HG03342 (cell line): ENCODE data around the gene ALDH3B2.
"Not testable (repeated sequence)": the region's sequence is repeated elsewhere in the genome, so short reads cannot be mapped to it uniquely, and the experiment has no call there.

ENCODE experiments used
- ATAC-seq: cut with Tn5 transposase; IDR thresholded peaks from one replicate; pipeline ENCODE4 v1.9.1; 2021; ENCODE audit warnings: mild to moderate bottlenecking, moderate library complexity; ENCODE audit not compliant: unreplicated experiment

Gene ALDH3B2

GRCh38 chr11:67687986-67688385 lies 13.6 kb upstream of the ALDH3B2 start:
- ATAC-seq, result no peak

DNA sequence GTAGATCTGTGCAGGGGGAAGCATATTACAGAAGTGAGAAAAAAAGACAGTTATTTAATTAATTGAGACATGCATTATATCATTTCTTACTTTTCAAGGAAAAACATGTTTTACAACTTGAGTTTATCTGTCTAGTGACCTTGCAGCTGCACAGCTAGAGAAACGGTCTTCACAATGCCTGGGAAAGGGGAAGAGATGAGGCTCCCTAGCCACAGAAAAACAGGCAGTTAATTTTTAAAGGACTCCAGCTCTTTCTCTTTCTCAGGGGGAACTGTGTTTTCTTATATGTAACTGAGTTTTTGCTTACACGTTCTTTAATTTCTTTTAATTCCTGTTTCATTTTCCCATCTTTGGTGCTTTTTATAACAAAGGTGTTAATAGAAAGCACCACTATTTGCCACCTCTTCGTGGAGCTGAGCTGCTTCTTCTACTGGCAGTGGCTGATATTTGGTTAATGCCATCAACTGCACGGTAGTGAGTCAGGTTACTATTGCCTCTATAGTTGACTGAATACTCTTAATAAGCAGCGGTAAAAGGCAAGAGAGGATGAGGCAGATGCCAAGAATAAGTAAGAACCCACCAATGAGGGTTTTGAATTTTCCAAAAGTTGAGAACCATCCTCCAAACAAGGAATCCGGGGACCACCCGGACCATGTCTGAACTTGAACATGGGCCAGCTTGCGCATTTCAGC lies 11.4 kb upstream of the ALDH3B2 start:
- not testable (repeated sequence) for ATAC-seq

- not testable (repeated sequence) for ATAC-seq
Measured at GRCh38 chr11:67682126-67683034, 8.0 kb upstream of the ALDH3B2 start.

DNA sequence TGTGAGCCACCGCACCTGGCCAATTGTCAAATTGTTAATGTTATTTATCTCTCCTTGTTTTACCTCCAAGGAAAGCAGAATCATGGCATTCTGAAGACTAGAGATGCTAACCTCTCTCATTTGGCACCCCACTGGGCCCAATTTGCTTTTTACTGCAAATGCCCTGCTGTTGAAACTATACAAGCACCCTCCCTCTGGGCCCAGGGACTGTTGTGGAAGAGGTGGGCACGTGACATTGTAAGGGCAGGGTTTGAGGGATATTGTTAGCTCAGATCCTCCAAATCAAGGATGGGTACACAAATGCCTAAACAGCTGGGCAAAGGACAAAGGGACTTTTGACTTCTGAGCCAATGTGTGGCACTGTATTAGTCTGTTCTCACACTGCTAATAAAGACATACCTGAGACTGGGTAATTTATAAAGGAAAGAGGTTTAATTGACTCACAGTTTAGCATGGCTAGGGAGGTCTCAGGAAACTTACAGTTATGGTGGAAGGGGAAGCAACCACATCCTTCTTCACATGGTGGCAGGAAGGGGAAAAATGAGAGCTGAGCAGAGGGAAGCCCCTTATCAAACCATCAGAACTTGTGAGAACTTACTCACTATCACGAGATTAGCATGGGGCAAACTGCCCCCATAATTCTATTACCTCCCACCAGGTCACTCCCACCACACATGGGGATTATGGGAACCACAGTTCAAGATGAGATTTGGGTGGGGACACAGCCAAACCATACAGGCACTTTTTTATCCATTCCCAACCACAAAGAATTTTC lies 6.5 kb upstream of the ALDH3B2 start:
- ATAC-seq, result no peak

DNA sequence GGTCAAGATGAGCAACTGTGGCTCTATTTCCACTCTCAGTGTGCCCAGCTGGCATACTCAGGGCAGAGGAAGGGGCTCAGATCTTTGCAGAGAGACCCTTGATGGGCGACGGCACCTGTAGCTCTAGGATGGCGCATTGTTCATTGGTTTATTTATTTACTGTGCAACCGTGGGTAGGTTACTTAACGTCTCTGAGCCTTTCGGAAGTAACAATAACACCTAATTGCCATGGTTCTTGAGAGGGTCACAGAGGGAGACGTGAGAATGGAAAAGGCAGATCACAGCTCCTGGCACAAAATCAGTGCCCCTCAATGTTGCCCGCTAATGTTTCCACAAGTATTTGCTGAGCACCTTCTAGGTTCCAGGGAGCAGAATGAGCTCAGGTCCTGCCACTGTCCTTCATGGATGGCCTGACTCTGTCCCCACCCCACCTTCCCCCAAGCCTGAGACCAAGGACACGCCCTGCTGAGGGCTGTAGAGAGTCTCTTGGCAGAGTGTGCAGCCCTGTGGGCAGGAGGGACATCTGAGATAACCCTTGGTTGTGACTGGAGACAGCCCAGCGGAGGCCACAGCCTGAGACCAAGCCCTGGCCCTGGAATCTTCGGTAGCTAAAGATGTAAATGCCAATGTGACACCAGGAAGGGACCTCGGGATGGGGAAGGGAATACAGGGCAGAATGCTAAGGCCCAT lies 780 bp upstream of the ALDH3B2 start:
- ATAC-seq, result no peak

DNA sequence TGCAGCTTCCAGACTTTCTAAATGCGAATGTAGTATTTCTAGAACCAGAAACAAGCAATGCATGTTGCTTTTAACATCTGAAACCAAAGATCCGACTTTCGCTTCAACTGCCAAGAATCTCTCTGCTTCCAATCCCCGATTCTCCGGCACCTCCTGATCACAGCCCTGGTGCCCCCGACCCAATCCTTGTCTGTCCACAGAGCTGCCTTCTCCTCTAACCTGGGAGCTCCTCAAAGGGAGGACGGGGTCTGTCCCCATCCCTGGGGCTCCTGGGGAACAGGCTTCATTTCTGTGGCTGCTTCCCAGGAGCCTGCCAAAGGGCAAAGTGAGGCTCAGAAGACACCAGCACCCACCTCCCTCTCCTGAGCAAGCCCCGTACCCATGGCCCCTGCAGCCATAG lies 521 bp downstream of the ALDH3B2 start:
- no peak for ATAC-seq

DNA sequence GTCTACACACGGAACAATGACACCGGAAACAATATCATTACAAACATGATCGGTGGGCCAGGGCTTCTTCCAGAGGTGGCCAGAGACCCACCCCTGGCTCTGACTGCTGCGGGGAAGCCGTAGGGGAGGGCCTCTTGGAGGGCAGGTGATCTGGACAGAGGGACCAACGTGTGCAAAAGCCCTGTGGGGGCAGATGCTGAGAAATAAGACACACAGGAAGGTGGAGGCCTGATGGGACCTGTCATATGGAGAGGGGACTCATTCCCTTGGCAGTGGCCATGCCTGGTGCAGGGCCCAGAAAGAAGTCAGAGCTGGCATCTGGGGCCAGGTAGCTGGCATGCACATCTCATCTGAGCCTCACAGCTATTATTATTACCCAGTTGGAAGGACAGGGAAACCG lies 1.1 kb downstream of the ALDH3B2 start:
- no peak for ATAC-seq

DNA sequence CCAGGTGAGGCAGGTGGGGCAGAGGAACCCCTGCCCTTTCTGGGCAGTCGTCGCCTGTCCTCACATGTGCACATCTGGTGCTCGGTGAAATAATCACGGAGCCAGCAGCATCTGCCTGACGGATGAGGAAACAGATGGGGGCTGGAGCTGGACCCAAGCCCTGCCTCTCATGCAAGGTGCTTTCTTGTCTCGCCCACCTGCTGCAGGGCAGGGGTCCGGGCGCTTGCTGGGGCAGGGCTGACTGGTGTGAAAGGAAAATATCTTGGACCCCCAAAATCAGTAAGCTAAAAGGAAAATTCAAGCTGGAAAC lies 3.3 kb downstream of the ALDH3B2 start:
- no peak for ATAC-seq

- ATAC-seq, result no peak
Measured at GRCh38 chr11:67670316-67671210, 3.9 kb downstream of the ALDH3B2 start.

- ATAC-seq, result no peak
Measured at GRCh38 chr11:67668192-67668551, 6.3 kb downstream of the ALDH3B2 start.

GRCh38 chr11:67667490-67668191 lies 6.8 kb downstream of the ALDH3B2 start:
- ATAC-seq, result no peak

DNA sequence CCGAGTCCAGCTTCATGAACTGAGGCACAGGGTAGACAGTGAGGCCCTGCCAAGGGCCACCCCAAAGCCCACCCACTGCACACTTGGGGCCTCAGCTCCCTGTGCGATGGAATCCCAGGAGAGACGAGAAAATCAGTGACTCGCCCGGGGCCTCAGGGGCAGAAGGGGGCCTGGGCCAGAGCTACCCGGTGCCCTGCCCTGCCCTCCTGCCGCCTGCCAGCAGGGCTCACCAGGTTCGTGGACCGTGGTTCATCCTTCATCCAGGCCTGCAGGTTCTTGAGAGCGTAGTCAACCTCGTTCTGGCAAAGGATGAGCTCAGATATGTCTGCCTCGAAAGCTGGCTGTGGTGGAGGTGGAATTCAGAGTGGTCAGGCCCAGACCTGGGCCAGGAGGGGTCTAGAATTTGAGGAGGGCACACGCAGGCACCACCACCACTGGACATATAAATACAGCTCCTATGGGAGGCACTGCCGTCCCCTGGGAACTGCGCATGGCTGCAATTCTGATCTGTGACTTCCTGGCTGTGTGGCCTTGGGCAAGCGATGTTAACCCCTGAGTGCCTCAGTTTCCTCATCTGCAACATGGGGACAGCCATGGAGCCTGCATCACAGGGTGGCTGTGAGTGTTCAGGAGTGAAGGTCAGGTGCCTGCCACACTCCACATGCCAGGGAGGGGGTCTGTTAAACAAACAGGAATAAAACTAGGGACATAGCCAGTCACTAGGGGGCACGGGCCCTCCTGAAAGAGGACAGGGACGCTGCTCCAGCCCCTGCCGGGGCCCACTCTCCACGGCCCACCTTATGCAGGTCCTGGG lies 7.5 kb downstream of the ALDH3B2 start:
- ATAC-seq, result no peak

DNA sequence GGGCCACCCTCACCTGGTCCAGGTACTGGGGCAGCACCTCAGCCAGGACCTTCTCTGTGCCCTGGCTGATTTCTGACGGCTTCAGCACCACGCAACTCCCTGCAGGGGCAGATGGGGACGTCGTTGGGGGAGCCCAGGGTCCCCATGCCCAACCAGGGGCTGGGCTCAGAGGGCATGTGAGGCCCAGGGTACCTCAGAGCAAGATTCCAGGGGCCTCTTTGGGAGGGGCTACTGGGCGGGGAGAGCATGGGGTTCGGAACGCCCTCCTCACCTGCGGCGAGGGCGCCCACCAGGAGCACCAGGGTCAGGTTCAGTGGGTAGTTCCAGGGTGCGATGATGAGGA lies 8.1 kb downstream of the ALDH3B2 start:
- no peak for ATAC-seq

DNA sequence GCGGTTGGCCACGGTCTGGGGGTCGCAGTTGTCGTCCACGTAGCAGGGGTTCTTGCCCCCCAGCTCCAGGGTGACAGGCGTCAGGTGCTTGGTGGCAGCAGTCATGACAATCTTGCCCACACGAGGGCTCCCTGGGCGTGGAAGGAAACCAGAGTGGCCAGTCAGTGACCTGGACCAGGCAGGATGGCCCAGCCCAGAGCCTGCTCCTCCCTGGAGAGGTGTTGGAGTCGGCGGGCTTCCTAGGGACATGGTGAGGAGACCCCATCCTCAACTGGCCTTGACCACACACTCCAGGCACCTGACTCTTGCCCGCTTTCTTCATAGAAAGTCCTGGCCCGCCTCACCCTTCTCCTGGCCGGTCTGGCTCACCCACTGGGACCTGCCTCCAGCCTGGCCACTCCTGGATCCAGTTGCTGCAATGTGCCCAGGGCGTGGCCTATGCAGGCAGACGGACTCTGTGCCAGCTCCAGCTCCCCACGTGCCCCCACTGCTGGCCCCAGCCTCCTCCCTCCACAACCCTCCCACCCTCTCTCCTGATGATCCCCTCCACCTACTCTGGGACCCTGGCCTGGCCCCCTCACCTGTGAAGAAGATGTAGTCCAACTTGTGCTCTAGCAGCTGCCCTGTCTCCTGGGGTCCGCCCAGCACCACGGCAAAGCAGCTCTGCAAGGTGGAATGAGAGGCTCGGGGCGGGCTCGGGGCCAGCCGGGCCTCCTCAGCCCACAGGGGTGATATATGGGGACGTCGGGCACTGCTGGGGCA lies 8.7 kb downstream of the ALDH3B2 start:
- no peak for ATAC-seq

DNA sequence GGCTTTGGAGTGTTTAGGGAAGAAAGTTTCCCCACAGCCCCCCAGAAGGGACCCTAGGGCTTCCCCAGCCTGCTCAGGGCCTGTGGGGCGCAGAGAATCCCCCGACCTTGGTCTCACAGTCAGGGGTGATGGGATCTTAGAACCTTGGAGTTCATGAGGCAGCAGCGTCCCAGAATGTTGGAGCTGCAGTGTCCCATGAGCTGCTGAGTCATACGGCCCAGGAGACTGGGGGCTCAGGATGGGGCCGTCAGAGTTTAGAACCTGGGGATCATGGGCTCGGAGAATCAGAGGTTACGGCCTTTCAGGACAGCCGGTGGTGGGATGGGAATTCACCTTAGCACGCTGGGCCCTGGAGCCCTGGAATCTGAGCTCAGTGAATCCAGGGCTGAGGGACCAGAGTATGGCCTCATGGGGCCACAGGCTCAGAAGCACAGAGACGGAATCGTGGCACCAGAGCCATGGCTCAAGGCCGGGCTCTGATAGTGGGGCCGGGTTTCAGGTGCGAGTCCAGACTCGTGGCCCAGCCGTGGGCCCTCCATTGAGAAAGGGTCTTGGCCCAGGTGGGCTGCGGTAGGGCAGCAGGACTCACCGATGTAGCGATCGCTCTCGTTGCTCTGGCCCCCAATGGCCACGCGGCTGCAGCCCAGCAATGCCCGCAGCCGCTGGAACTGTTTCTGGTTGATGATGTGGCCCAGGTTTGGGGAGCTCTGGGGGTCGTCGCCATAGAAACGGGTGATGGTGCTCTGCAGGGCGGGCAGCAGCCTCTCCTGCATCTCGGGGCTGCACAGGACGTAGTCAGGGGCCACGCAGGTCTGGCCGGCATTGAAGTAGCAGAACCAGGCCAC lies 9.5 kb downstream of the ALDH3B2 start:
- ATAC-seq, result no peak

- ATAC-seq, result no peak
Measured at GRCh38 chr11:67664213-67664585, 10.2 kb downstream of the ALDH3B2 start.

GRCh38 chr11:67663532-67664212 lies 10.8 kb downstream of the ALDH3B2 start:
- no peak for ATAC-seq
